Glomerular visceral epithelial cell (primary cell): Measurements from ENCODE around the gene OXTR.
"Not testable (repeated sequence)": the region's sequence is repeated elsewhere in the genome, so short reads cannot be mapped to it uniquely, and the experiment has no call there.

Experiments
- DNase-seq: peaks from one replicate; pipeline ENCODE4 v3.0.0-alpha.2; 2016; ENCODE audit errors: extremely low spot score

The OXTR gene

DNA sequence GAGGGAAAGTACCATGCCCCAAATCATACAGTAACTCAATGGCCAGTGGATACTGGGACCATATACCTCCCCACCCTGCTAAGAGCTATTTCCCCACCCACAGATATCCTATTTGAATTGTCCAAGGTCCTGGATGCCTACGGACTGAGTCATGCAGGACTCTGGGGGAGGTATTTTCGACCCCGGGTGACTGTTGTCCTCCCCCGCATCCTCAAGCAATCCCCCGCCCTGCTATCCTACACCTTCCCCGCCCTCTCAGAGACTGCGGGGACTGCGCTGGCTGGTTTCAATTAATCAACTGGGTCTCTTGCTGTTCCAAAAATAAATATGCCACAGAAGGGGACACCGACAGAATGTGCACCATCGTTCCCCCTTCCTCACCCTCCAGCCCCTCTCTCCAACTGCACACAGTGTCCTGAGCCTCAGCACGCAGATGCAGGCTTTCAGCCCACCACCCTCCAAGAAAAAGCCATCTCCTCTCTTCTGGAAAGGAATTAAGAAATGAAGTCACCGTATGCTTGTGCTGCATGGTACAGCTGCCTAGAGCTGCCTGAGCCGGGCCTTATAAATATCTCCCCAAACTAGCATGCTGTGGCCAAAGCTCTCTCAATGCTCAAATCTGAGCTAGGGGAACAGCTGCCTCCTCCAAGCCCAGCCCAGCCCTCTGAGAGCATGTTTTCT lies 27.7 kb downstream of the OXTR start:
- peak; percentile 88 for DNase-seq

DNA sequence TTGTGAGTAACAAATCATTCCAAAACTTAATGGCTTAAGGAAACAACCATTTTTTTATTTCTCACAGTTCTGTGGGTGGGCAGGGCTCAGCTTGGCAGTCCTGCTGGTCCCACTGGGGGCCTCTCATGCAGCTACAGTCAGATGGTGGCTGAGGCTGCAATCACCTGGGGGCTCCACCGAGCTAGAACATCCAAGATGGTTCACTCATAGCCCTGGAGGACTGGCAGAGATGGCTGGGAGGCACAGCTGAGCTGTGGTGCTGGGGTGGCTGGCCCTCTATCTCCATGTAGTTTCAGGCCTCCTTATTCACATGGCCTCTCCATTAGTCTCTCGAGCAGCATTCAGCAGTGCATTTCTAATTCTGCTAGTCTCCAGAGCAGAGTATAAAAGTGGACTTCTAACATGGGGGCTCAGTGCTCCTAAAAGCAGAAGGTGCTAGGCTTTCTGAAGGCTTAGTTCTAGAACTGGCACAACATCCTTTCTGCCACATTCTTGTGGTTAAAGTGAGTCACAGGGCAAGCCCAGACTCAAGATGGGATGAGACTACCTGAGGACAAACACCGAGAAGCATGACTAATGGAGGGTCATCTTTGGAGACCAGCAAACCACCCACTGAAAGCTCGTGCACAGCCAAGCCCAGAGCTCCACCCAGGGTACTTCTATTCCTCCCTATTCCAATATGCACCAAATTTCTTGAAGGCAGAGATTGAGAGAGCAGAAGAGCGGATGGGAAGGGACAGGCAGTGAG lies 29.5 kb downstream of the OXTR start:
- DNase-seq: peak; percentile 92

DNA sequence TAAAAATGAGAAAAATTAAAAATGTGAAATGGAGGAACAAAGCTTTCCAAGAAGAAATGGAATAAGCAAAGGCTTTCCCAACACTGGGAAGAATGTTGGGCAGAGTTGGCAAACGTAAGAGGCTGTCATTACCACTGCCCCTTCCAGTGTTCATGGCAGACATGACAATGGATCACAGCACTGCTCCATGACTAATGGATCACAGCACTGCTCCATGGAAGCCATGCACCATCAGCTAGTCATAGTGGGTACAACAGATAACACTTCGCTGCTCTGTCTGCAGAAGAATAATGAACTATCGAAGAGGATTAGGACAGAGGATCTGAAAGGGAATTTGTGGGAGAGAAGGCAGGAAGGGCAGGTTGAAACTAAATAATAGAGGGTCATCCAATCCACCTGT lies 30.8 kb downstream of the OXTR start:
- no peak for DNase-seq

DNA sequence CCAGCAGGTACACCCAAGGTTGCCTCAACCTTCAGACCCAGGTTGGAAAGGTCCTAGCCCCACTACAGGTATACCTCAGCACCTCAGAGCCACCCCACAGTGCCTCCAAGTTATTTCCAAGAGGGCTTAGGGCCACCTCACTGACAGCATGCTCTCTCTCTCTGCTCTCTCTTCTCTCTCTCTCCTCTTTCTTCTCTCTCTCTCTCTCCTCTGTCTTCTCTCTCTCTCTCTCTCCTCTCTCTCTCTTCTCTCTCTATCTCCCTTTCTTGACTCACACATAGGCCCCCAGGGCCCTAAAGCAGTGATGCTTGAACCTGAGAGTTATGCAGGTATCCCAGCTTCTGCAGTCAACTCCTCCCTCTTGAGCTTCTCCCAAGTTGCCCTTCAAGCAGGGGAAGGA lies 31.6 kb downstream of the OXTR start:
- DNase-seq: no peak

DNA sequence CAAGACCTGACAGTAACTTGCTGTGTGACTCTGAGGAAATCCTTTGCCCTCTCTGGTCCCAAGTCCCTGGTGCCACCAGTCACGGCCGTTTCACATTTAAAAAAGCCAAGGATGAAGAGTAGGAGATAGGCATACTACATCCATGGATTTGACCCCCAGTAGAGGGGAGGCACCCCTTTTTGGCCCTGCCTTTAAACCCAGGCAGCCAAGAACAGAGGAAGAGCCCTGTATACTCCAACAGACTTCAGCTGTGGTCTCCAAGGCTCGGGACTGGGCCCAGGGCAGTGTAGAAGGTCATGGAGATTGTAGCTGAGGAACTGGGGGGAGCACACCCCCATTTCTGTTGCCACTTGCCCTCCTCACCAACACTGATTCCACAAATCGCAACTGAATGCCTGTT lies 32.1 kb downstream of the OXTR start:
- no peak for DNase-seq

DNA sequence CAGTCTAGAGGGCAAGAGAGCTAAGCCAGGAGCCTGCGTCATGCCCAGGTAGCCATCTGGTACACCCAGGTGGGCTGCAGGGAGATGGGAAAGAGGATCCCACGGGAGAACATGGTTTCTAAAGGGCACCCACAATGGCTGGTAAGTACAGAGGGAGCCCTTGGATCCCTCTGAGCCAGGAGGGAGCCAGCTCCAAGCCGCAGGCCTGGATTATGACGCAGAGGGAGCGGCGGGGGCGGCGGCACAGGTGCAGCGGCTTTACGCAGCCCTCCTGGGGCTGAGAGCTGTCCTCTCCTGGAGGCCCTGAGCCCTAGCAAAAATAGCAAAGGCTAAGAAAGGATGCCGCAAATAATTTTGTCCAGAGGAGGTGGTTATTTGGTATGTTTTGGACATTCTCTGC lies 33.0 kb downstream of the OXTR start:
- DNase-seq: no peak

DNA sequence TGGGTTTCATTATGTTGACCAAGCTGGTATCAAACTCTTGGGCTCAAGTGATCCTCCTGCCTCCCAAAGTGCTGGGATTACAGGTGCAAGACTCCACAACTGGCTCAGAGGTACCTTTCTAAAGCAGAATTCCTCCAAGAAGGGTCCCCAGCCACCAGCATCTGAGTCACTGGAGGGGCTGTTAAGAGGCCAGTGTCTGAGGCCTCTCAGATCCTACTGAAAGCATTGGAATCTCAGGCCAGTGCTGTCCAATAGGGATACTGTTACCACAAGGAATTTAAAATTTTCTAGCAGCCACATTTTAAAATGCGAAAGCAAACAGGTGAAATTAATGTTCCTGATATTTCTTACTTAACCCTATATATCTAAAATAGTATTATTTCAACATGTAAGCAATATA lies 34.5 kb downstream of the OXTR start:
- DNase-seq: no peak

DNA sequence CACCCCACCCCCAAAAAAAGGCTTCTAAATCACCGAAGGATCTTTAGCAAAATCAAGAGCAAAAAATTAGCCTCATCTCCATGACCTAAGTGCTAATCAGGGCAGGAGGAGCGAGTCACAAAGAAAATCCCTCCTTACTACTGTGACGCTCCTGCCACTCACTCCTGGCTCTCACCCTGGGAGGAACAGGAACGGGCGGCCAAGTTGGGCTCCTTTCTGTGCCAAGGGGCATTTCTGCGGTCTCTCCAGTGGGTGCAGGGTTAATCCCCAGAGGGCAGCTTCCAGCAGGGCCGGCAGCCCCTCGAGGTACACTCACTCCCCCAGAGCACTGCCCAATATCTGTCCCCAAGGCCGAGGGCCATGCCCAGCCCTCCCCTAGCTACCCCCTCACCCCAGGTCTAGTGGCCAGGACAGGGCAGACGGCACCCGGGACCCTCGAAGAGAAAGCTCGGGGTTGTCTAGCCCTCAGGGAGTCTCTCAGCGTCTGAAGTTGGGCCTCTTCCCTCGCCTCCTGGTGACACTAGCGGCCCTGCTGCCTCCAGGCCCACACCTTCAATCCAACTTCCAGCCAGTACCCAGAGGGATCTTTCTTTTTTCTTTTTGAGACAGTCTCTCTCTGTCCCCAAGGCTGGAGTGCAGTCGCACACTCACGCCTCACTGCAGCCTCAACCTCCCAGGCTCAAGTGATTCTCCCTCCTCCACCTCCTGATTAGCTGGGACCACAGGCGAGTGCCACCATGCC lies 35.1 kb downstream of the OXTR start:
- DNase-seq: no peak

DNA sequence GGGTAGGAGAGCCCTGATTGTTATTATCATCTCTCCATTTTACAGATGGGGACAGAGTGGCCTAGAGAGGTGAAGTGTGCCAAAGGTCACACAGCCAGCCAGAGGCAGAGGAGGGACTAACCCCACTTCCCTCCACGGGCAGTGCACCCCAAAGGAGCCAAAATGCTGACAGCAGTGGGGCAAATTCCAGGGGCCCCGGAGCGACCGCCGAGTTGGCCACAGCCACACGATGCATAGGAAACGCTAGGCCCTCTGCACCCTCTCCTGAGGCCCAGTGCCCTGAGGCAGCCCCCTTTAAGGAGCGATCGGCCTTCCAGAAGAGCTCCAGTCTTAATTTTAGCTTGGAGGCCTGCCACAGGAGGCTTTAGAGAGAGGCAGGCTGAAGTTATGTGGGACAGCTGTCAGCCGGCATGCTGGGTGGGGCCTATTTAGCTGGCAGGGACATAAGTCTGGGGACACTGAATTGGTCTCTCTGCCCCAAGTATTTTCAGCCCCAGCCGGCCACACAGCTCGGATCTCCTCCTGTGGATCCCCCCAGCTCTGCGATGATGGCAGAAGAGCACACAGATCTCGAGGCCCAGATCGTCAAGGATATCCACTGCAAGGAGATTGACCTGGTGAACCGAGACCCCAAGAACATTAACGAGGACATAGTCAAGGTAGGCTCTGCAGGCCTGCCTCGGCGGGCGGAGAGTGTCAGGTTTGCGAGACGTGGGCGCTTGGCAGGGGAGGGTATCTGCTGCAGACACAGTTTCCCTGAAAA lies 35.9 kb downstream of the OXTR start, which contains the start of gene CAV3:
TSS of gene CAV3 (plus strand) at position 471 of the 763 bp plus-strand sequence. CDS start at position 546, 75 bp downstream.
- DNase-seq: no peak

DNA sequence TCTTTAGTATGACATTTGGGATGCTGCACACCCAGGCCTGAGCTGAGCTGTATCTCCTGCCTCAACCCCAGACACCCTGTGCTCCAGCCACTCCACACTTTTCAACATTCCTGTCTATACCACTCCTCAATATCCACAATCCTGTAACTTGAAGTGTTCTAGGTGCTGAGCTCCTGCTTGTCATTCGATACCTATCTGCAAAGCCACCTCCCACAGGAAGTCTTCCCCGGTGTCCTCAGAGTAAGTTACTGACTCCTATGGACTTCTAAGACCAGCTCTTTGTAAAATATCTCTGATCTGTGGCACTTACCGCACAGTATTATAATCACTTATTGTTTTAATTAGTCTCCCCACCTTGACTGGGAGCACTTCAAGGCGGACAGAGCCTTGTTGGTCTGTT lies 37.0 kb downstream of the OXTR start:
- no peak for DNase-seq

DNA sequence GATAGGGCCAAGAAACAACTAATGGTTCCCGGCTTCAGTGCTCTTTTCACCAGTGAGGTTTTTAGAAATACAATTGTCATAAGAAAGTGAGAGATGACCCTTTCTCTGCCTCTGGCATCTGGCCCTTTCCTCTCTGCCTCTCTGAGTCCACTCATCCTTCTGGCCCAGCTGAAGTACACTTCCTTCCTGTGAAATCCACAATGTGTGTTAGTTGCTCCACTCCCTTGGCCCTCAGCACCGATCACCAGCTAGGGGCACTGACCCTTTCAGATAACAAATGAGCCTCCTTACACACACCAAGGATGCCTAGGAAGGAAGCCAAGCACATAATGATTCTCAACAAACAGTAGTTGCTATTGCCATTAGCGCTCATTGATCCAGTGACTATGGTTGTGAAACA lies 38.8 kb downstream of the OXTR start:
- DNase-seq: no peak

DNA sequence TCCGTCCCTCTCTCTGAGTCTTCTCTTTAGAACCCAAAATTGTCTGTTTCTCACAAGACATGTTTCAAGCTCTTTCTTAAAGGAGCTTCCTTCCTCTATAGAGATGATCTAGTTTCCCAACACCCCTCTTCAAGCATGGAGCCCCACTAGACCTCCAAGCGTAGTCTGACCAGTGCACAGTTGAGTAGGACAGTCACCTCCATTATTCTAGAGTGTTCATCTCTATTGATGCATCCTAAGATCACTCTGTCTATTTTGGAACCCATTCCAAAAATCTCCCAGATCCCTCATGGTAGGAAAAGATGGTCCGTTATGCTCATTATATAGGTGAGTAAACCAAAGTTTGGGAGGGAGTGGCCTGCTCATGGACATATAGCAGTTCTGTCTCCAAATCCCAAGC lies 39.9 kb downstream of the OXTR start:
- no peak for DNase-seq

DNA sequence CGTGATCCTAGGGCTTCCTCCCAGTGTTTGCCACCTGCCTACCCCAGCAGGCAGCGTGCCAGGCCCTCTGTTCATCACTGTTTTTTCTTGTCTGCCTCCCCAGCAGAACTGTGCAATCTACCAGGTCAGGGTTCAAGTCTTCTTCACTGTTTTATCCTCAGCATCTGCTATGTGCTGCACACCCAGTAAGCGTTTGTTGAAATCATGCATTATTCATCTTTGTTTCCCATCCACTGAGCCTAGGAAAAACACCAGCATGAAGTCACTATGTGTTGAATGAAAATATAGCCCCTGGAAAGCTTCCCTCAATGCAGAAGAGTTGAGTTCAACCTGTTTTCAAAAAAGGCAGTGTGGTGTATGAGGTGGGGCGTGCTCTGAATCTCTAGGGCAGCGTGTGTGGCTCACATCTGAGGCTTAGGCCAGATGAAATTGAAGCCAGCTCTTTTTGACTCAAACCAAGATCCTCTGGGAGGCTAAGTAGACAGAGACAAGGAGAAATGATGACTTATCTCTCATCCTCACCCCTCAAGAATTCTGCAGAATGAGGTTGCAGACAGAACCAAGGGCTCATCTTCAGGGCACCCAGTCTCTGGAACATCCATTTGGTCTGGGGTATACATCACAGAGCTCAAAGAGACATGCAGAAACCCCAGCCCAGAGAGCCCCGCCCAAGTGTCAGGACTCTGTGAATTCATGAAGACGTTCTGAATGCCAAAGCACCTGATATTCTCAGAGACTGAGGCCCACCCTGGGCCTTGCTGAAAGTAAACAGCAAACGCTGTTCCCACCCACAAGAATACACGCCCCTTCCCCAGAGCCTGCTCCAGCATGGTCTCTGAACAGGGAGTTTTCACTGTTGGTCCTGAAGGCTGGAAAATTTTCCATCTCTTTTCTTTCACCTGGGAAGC lies 41.6 kb downstream of the OXTR start:
- DNase-seq: no peak

DNA sequence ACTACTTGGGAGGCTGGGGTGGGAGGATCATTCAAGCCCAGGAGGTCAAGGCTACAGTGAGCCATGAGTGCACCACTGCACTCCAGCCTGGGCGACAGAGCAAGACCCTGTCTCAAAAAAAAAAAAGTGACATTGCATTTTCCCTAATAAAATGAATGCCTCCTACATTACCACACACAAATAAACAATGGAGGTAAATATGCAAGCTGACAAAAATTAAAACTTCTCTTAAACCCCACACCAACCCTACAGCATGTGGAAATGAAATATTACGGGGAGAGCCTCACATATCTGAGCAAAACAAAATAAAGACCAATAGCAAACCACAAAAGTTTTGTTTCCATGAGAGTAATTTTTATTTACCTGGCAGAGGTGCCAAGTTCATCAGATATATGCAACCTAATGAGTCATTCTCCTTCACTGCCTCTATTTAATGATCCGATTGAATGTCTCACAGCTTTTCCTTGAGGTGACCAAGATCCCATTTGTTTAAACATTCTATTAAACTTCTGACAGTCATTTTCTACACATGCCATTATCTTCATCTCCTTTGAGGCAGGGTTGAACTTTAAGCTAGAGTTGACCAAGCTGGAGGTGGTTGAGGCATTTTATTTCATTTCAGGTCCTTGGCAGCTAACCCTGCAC lies 45.2 kb downstream of the OXTR start:
- DNase-seq: peak; percentile 1

DNA sequence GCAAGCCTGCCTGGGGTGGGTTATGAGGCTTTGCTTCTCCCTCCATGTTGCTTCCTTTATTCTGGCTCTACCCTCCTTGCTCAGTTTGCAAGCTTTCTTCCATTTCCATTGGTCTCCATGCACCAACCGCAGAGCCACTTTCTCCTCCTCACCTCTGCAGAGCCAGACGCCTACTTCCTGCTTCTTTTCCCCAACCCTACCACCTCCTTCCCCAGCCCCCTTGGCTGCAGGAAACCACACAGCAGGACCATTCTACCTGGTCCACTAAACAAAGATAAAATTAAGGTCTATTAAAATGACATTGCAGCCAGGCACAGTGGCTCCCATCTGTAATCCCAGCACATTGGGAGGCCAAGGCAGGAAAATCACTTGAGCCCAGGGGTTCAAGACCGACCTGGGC lies 45.8 kb downstream of the OXTR start:
- DNase-seq: no peak

DNA sequence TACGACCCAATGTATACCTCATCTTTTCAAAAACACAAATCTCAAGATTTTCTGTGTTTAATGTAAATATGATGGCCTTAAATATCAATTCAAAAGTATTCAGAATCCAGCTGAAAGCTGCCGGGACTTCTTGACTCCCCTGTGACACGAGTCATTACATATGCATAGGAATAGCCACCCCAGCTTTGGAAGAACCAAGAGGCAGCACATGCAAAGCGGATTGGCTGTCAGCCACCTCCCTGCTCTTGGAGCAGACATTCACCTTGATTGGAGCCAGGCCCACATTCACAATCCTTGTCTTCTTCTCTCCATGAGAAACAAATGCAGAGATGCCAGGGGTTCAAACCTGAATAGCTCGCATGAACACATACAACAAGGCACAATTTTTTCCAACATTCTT lies 46.6 kb downstream of the OXTR start:
- DNase-seq: no peak

DNA sequence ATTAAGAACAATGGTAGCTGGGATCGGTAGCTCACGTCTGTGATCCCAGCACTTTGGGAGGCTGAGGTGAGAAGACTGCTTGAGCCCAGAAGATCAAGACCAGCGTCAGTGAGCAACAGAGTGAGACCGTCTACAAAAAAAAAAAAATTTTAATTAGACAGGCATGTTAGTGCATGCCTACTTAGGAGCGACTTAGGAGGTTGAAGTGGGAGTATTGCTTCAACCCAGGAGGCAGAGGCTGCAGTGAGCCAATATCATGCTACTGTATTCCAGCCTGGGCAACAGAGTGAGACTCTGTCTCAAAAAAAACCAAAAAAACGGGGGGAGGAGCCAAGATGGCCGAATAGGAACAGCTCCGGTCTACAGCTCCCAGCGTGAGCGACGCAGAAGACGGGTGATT lies 53.7 kb downstream of the OXTR start:
- DNase-seq: not testable (repeated sequence)

DNA sequence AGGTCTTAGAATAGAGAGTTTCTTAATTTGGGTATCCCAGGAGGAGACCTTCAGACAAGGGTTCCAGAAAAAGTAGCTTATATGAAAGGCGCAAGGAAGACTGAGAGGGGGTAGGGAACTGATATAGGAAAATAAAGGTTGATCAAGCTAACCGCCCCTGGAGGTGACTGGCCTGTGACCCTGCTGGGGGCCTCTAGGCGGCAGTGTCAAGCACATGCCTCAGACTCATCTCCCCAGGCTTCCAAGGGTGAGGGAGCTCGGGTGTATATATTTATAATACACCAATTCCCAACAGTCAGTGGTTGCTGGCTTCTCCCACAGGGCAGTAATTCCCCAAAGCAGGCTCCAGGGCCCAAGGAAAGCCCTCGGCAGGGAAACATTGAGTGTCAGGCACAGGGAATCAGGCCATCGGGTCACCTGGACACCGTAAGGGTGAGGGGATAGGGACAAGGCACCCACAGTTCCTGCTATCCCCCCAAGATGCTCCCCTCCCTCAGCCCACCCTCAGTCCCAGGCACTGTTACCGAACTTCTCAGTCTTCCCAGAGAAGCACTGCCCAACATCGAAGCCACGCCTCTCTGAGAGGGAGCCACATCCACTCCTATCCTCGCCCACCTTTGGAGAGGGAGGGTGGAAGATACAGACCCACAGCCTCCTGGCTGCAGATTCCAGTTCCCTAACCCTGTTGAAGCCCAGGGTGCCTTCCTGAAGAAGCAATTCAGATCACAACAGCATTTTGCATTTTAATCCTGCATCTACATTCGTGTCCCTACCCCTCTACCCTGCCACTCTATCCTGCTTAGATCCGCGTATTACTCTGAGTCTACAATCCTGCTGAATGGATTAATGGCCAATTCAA lies 55.3 kb downstream of the OXTR start:
- peak; percentile 5 for DNase-seq

DNA sequence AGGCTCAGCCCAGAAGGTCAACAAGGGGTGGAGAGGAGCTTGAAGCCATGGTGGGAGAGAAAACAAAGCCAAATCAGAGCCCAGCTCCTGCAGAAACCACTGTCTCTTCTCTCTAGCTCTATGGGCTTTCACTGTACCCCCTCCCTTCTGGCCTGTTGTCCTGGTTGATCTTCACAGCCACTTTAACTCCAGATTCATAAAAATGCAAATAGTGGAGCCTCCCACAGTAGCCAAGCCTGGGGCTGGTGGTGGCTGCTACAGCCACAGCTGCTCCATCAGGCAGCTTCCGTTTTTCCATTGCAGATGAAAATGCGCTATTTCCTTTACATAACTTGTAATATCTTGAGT lies 56.5 kb downstream of the OXTR start:
- DNase-seq: no peak
